Measurements from ENCODE around the gene TBX20.

Gene TBX20

GRCh38 chr7:35253710-35254495, at the start of gene TBX20:
Gene TBX20 (minus strand): TSS chr7:35254100. CDS start chr7:35253620, 480 bp downstream.
- DNase-seq (ENCODE audit: low spot score): peak; percentile 76

GRCh38 chr7:35289376-35289775, 35.5 kb upstream of the TBX20 start:
- no peak for DNase-seq (ENCODE audit: low spot score)

- no peak for DNase-seq (ENCODE audit: low spot score)
Measured at GRCh38 chr7:35286986-35287385, 33.1 kb upstream of the TBX20 start.

- DNase-seq (ENCODE audit: low spot score): no peak
Measured at GRCh38 chr7:35286422-35286821, 32.5 kb upstream of the TBX20 start.

GRCh38 chr7:35285799-35286198, 31.9 kb upstream of the TBX20 start:
- no peak for DNase-seq (ENCODE audit: low spot score)

- DNase-seq (ENCODE audit: low spot score): no peak
Measured at GRCh38 chr7:35280902-35281301, 27.0 kb upstream of the TBX20 start.

GRCh38 chr7:35277359-35277758, 23.5 kb upstream of the TBX20 start:
- DNase-seq (ENCODE audit: low spot score): no peak

GRCh38 chr7:35272246-35272645, 18.3 kb upstream of the TBX20 start:
- DNase-seq (ENCODE audit: low spot score): no peak

GRCh38 chr7:35268953-35269352, 15.1 kb upstream of the TBX20 start:
- no peak for DNase-seq (ENCODE audit: low spot score)

- DNase-seq (ENCODE audit: low spot score): no peak
Measured at GRCh38 chr7:35267411-35267810, 13.5 kb upstream of the TBX20 start.

GRCh38 chr7:35263396-35263795, 9.5 kb upstream of the TBX20 start:
- DNase-seq (ENCODE audit: low spot score): no peak

GRCh38 chr7:35261476-35262285, 7.8 kb upstream of the TBX20 start:
- no peak for DNase-seq (ENCODE audit: low spot score)

GRCh38 chr7:35261041-35261440, 7.1 kb upstream of the TBX20 start:
- DNase-seq (ENCODE audit: low spot score): no peak

- DNase-seq (ENCODE audit: low spot score): no peak
Measured at GRCh38 chr7:35260246-35260645, 6.3 kb upstream of the TBX20 start.

- DNase-seq (ENCODE audit: low spot score): no peak
Measured at GRCh38 chr7:35259523-35259908, 5.6 kb upstream of the TBX20 start.

- no peak for DNase-seq (ENCODE audit: low spot score)
Measured at GRCh38 chr7:35258868-35259522, 5.1 kb upstream of the TBX20 start.

GRCh38 chr7:35258125-35258867, 4.4 kb upstream of the TBX20 start:
- DNase-seq (ENCODE audit: low spot score): no peak

- no peak for DNase-seq (ENCODE audit: low spot score)
Measured at GRCh38 chr7:35257251-35258124, 3.6 kb upstream of the TBX20 start.

GRCh38 chr7:35256256-35257175, 2.6 kb upstream of the TBX20 start:
- DNase-seq (ENCODE audit: low spot score): no peak

All from AG20443 (cell line).